GM18517 (cell line): ENCODE data around the gene TMEM126A.

Source experiments
- ATAC-seq: cut with Tn5 transposase; IDR thresholded peaks from one replicate; pipeline ENCODE4 v1.9.1; 2021; ENCODE audit warnings: mild to moderate bottlenecking, moderate library complexity; ENCODE audit not compliant: unreplicated experiment

The TMEM126A gene

DNA sequence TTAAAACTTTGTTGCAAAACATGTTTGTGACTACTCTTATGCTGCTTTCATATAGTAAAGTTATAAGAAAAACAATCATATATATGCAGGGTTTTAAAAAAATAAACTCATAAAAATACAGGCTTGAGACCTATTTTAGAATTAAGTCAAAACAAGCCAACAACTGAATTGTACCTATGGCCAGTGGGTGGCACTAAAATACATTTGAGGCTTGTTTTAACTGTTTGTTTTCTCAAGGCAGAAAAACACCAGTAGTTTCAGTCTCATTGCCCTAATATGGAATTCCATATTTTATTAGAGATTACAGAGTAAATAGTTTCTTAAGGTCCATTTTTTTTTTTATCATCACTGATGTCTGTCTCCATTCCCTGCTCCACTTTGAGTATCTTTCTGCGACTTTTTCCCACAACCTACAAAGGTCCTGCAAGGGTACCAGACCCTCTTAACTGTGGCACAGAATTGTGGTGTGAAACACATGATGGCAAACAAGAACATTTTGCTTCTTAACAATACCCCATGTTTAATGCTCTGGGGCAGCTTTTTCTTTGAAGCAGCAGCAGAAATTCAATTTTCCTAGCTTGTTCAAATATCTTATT, 46.7 kb downstream of the TMEM126A start:
- peak; percentile 62 for ATAC-seq

DNA sequence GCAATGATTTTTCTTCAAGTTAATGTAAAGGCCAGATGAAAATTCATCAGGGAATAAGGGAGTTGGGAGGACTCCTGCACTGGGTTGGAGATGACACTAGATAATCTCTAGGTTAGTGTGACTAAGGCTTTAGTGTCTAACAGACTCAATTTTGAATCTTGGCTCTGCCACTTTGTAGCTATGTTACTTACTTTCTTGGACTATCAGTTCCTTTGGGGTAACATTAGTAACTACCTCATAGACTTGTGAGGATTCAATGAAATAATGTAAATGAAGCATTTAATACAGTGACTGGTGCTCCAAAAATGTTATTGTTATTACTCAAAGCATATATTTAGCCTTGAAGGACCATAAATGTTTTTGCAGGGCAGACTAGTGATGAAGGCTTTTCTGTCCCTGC, 47.8 kb downstream of the TMEM126A start:
- ATAC-seq, result no peak

DNA sequence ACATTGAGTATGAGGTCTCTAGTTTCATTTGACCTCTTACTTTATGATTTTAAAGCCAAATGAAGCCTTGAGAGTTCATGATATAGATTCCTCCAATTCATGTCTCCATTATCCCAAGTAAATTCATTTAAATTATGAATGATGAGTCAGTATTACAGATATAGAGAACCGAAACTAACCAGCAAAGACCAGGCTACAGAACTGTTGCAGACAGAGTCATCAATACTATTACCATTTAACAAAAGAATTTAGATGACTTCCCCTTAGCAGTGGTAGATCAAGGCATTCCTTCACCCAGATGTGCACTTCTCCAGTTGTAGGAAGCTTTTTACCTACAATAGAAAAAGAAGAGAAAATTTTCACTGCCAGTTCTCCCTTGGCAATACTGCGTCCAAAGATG, 50.0 kb downstream of the TMEM126A start:
- no peak for ATAC-seq

- ATAC-seq, result no peak
These were observed 50.4 kb downstream of the TMEM126A start for GRCh38 chr11:85698195-85698594.

DNA sequence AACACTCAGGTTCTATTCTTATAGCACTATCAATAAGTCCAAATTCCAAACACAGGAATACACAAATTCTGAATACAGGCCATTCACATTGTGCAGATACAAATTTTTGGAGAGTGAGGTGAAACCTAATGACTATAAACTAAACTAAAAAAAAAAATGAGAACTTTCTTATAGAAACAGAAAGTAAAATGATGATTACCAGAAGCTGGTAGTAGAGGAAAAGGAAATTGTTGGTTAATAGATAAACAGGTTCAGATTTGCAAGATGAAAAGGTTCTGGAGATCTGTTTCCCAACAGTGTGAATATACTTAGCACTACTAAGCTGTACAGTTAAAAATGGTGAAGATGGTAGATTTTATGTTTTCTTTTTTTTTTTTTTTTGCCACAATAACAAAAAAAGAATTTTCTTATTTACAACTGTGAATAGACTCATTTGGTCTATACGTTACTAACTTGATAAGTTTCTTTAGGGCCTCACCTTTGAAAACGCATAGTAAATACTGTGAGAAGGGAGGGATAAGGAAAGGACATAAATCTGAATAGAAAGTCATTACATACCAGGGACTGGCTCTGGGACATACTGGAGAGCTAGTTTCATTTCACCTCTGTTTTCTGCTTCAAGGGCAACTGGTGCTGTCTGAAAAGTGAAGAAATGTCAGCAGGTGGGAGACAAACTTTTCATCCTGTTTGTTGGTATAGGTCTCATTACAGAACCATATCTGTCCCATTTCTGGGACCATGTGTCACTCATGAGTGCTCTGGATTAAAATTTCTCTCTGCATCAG, 52.4 kb downstream of the TMEM126A start:
- peak; percentile 98 for ATAC-seq

DNA sequence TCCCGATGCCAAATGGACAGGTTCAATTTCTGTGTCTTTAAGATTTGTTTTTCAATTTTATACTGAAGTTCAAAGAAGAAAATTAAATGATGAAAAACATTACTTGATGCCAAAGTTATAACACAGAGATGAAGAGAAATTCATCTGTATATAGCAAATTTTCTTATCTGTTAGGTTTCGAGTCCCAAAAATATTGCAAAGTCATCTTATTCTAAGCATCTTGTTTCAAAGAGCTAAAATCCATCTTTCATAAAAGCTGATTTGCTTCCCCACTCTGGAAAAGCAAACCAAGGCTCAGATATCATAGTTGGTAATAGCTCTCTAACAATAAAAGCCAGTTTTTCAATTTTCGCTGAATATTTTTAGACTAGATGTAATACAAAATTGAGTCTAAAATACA, 57.2 kb downstream of the TMEM126A start:
- no peak for ATAC-seq

- ATAC-seq, result no peak
These were observed 58.0 kb downstream of the TMEM126A start for GRCh38 chr11:85705800-85706199.
